Heart right ventricle (tissue), 16 donors: ENCODE measurements around the gene KIF22. TPM values are rescaled to one million over a fixed set of nuclear protein-coding genes. Genes with fewer than 3 reads are reported as not detected.
"Not testable (repeated sequence)": the region's sequence is repeated elsewhere in the genome, so short reads cannot be mapped to it uniquely, and the experiment has no call there.

ENCODE experiments used
- ATAC-seq, 8 donors: fragments of 200-7000 bp; cut with Tn5 transposase; one replicate each; pipeline ENCODE4 v1.9.1; 2020; ENCODE audit warnings: mild to moderate bottlenecking in 8 of 8, moderate library complexity in 8 of 8, moderate number of reproducible peaks in 1 of 8
- DNase-seq, 2 donors: peaks; one replicate each; pipeline ENCODE4 v3.0.0-alpha.2; 2020
- H3K27ac ChIP-seq, 10 donors: fragments of 200-600 bp; sonication (generic) in 2 of 10; one replicate each; pipeline versions ENCODE4 v1.5.0 to v1.8.0; 2020 to 2022; ENCODE audit warnings: mild to moderate bottlenecking in 3 of 10
- H3K27me3 ChIP-seq, 7 donors: fragments of 200-600 bp; one replicate each; pipeline ENCODE4 v1.8.0; 2021 to 2022; ENCODE audit warnings: mild to moderate bottlenecking in 2 of 7
- H3K36me3 ChIP-seq, 9 donors: fragments of 200-600 bp; sonication (generic) in 1 of 9; one replicate each; pipeline versions ENCODE4 v1.5.0 to v1.8.0; 2020 to 2022; ENCODE audit warnings: mild to moderate bottlenecking in 2 of 9
- H3K4me1 ChIP-seq, 9 donors: fragments of 200-600 bp; sonication (generic) in 1 of 9; one replicate each; pipeline versions ENCODE4 v1.5.0 to v1.8.0; 2020 to 2022; ENCODE audit warnings: mild to moderate bottlenecking in 4 of 9
- H3K4me3 ChIP-seq, 10 donors: fragments of 200-600 bp; sonication (generic) in 2 of 10; one replicate each; pipeline versions ENCODE4 v1.5.0 to v1.8.0; 2020 to 2022; ENCODE audit warnings: mild to moderate bottlenecking in 7 of 10, moderate library complexity in 2 of 10
- H3K9me3 ChIP-seq, 11 donors: fragments of 200-600 bp in 10 of 11; sonication (generic) in 2 of 11; one replicate each; pipeline versions ENCODE4 v1.5.0 to v1.8.0; 2013 to 2022; ENCODE audit warnings: mild to moderate bottlenecking in 2 of 11, control low read depth in 1 of 11, moderate library complexity in 1 of 11
- CTCF ChIP-seq, 9 donors: fragments of 200-600 bp; sonication (generic) in 2 of 9; IDR thresholded peaks; one replicate each; pipeline versions ENCODE4 v1.5.0 to v1.8.0; 2021 to 2022; ENCODE audit warnings: antibody characterized with exemption in 9 of 9, mild to moderate bottlenecking in 5 of 9, moderate library complexity in 1 of 9
- WGBS, 2 donors: extraction: QIAGEN DNeasy Blood & Tissue Kit; methylation state at CpG; one replicate each; pipeline ENCODE4 v1.1.7; 2013; ENCODE audit warnings: inconsistent platforms in 1 of 2; 5-methylcytosine and 5-hydroxymethylcytosine counted together
- intact Hi-C, 10 donors: fragments of 100-400 bp; cut with DNase I; formaldehyde crosslinking; loops; one replicate each; pipeline versions ENCODE4 v1.11.1 to v1.14.2; 2022
- polyA plus RNA-seq, 2 donors: library from polyadenylated mRNA; stranded (reverse); fragments of 200-250 nt; gene quantifications; one replicate each; pipeline ENCODE4 v1.2.3, GENCODE V29; 2013
- total RNA-seq, 10 donors: library from RNA; stranded (reverse); fragmentation: NEBNext Ultra II Directional in 3 of 10; extraction: Animal tissue kit (Norgen Biotek cat#: 25700) in 3 of 10; gene quantifications; one replicate each; pipeline versions ENCODE4 v1.2.1 to v1.2.4, GENCODE V29; 2021 to 2023
- donor health status: Arrhythmogenic right ventricular cardiomyopathy.
- donor health status: ischemic (EF 13 %, LVEDD 7.1; RV severe dilation, severe dysfunction).
- donor health status: healthy with polysubstance abuse.
- donor health status: DM: no; HTN: yes; CAD: no.
- donor health status: DM: no; HTN: no; CAD: no.
- donor health status: ischemic (EF 25% LVEDD 6.9; RV normal size, moderate dysfunction).
- donor health status: ischemic (EF 25% LVEDD 5.7; RV mildly dilated, moderate dysfunction).
- donor health status: healthy.
- donor health status: DM: yes; HTN: yes; CAD: no.
- donor health status: Ischemic cardiomyopathy.
- donor health status: ischemic (EF 35%, LVEDD 5.7; RV mildly dilated, moderate dysfunction).
- donor health status: nonischemic (EF 11% LVEDD 7.7; RV severe dilation, severe dysfunction).
- donor health status: DM: yes; HTN: yes; CAD: no.
- donor health status: PGD.
- donor health status: ischemic (EF 29% LVEDD 5.4; RV normal size, mild dysfunction).
- donor health status: nonischemic (EF 23%, LVEDD 6.1; RV moderate dilation, normal function).

The KIF22 gene
- total and polyA plus RNA-seq, 12 donors = 16.3 to 136 (median 38.6) TPM

- Histone ChIP-seq H3K9me3 (no peaks in the 10 kb centered on the region), H3K27ac (peak overlapping the region in 2 of 10 donors; percentile 13 to 46), H3K36me3 (no peaks in the 10 kb centered on the region), H3K4me1 (peaks cover 4 to 21% (median 13%) of the 10 kb centered on the region in 9 donors), H3K27me3 (peaks cover 0 to 12% (median 0%) of the 10 kb centered on the region in 7 donors), H3K4me3 (peak overlapping the region in 8 of 10 donors; percentile 15 to 38 (median 32))
- TF ChIP-seq CTCF (IDR thresholded peaks at IDR 0.05) = peak; percentile 74 to 91 (median 88)
- DNase-seq = peak; percentile 74 to 86
- intact Hi-C loops = loop anchor here in 1 of 10 donors (10.0 kb wide), 1 partner anchor 60 kb away; no protein-coding TSS in a partner anchor
- WGBS, 2 donors = 4 to 5% methylated on average over 38 of the region's 38 CpGs
- peak; percentile 75 to 95 (median 88) for ATAC-seq
Measured at GRCh38 chr16:29784901-29785500, 5.5 kb upstream of the KIF22 start.

GRCh38 chr16:29787155-29787554 lies 3.4 kb upstream of the KIF22 start:
- H3K36me3 ChIP-seq, DNase-seq, H3K4me3 ChIP-seq, H3K9me3 ChIP-seq, H3K27ac ChIP-seq, H3K27me3 ChIP-seq, ATAC-seq: not testable (repeated sequence)
- peaks cover 10 to 34% (median 27%) of the 10 kb centered on the region in 9 donors for H3K4me1 ChIP-seq
- intact Hi-C loops = loop anchor here in 1 of 10 donors (10.0 kb wide), 1 partner anchor 62 kb away; no protein-coding TSS in a partner anchor
- WGBS, 2 donors = 82 to 87% methylated on average over 4 of the region's 4 CpGs

GRCh38 chr16:29789775-29790182 lies 772 bp upstream of the KIF22 start:
- DNase-seq (no peak), ATAC-seq (peak in 3 of 8 donors; percentile 10 to 23 (median 15))
- TF ChIP-seq CTCF (IDR thresholded peaks at IDR 0.05) = no peak
- H3K27me3 ChIP-seq = no peaks in the 10 kb centered on the region
- H3K27ac ChIP-seq = peak overlapping the region; percentile 55 to 97 (median 90)
- intact Hi-C loops = loop anchor here in 3 of 10 donors (1.0 to 10.0 kb wide), 4 partner anchors 15 to 65 kb away; partner anchors contain the start of gene PAGR1 (in 1 of the 3)
- H3K4me1 ChIP-seq = peaks cover 10 to 37% (median 27%) of the 10 kb centered on the region in 9 donors
- H3K9me3 ChIP-seq = no peaks in the 10 kb centered on the region
- WGBS, 2 donors = 61 to 63% methylated on average over 20 of the region's 20 CpGs
- no peaks in the 10 kb centered on the region for H3K36me3 ChIP-seq
- H3K4me3 ChIP-seq = peak overlapping the region; percentile 51 to 98 (median 79)

GRCh38 chr16:29790949-29791844 lies 646 bp downstream of the KIF22 start:
- intact Hi-C loops = loop anchor here in 3 of 10 donors (1.0 to 2.0 kb wide), 3 partner anchors 14 to 25 kb away; partner anchors contain the start of gene PAGR1 (in 1 of the 3)
- no peaks in the 10 kb centered on the region for H3K9me3 ChIP-seq
- peak in 2 of 8 donors; percentile 2 to 9 for ATAC-seq
- no peaks in the 10 kb centered on the region for H3K36me3 ChIP-seq
- H3K27me3 ChIP-seq = no peaks in the 10 kb centered on the region
- WGBS, 2 donors = 1 to 2% methylated on average over 31 of the region's 31 CpGs
- peak overlapping the region in 7 of 10 donors; percentile 84 to 97 (median 94) for H3K27ac ChIP-seq
- peak overlapping the region; percentile 56 to 98 (median 83) for H3K4me3 ChIP-seq
- H3K4me1 ChIP-seq = peaks cover 10 to 28% (median 20%) of the 10 kb centered on the region in 9 donors
- DNase-seq = no peak
- TF ChIP-seq CTCF (IDR thresholded peaks at IDR 0.05) = no peak
